ENCODE measurements around the gene CEP112.

- no peak for TF ChIP-seq CTCF (IDR thresholded peaks at IDR 0.05; ENCODE audit: insufficient read depth, low read length, poor library complexity, severe bottlenecking)
- TF ChIP-seq EZH2phosphoT487 (conservative IDR thresholded peaks at IDR 0.05; ENCODE audit: low read length), result no peak
Observed at GRCh38 chr17:66123163-66123562, 68.8 kb downstream of the CEP112 start.

All from SU-DHL-6 (cell line).